HL-60 (cell line): ENCODE measurements around the gene MRM2.

Experiments
- DNase-seq, 2 experiments: peaks; one replicate each; pipeline ENCODE4 v3.0.0-alpha.2; 2010 to 2020; ENCODE audit warnings: low read depth in 1 of 2, low spot score in 1 of 2
- H3K27ac ChIP-seq: fragments of 250-450 bp; sonication (Bioruptor Pico); replicated peaks from 2 replicates; pipeline ENCODE4 v1.5.1; 2020; ENCODE audit warnings: mild to moderate bottlenecking, moderate library complexity
- H3K27me3 ChIP-seq: fragments of 250-450 bp; sonication (Bioruptor Pico); 2 replicates; pipeline ENCODE4 v1.5.1; 2021; ENCODE audit warnings: mild to moderate bottlenecking, moderate library complexity; ENCODE audit not compliant: insufficient read depth, poor library complexity, severe bottlenecking
- H3K4me3 ChIP-seq: replicated peaks from 2 replicates; pipeline ENCODE4 v1.5.1; 2011; ENCODE audit warnings: mild to moderate bottlenecking, control low read depth, low read length; ENCODE audit not compliant: insufficient read depth
- GABPA ChIP-seq: IDR thresholded peaks from 2 replicates; pipeline ENCODE4 v1.6.1; 2012; ENCODE audit warnings: low read depth
- POLR2AphosphoS5 ChIP-seq: IDR thresholded peaks from 2 replicates; pipeline ENCODE4 v1.6.1; 2012; ENCODE audit warnings: low read depth
- SPI1 ChIP-seq: IDR thresholded peaks from 2 replicates; pipeline ENCODE4 v1.6.1; 2012; ENCODE audit warnings: low read depth, mild to moderate bottlenecking, borderline replicate concordance
- TF ChIP-seq, protein P1 (sequence below): IDR thresholded peaks from 2 replicates; pipeline ENCODE4 v1.6.1; 2012; ENCODE audit warnings: low read depth; ENCODE audit not compliant: insufficient replicate concordance
- TF ChIP-seq, protein P2 (sequence below): IDR thresholded peaks from one replicate; pipeline ENCODE4 v1.5.1; 2011; ENCODE audit warnings: low read length, control low read depth, inconsistent platforms; ENCODE audit not compliant: insufficient read depth

Gene MRM2

DNA sequence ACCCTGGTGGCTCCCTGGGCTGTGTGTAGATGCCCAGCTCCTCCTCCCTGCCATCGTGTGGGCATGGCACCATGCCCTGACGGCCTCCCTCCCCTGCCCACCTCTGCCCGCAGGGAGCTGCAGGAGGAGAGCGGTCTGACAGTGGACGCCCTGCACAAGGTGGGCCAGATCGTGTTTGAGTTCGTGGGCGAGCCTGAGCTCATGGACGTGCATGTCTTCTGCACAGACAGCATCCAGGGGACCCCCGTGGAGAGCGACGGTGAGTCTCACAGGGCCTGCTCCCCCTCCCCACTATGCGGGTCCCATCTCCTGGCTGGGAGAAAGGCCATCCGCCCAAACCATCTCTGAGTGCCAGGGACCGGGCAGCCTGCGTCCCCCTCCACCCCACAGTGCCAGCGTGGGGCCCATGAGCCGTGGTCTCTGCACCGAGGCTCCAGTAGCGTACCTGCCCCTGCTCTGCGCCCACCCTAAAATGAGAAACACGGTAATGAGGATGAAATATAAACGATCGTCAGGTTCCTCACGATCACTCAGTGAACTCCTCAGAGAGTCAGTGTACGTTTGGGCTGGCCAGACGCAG lies 7.8 kb upstream of the MRM2 start:
- H3K4me3 ChIP-seq, result no peak overlapping the region
- no peak overlapping the region for H3K27ac ChIP-seq
- TF ChIP-seq, protein P1, sequence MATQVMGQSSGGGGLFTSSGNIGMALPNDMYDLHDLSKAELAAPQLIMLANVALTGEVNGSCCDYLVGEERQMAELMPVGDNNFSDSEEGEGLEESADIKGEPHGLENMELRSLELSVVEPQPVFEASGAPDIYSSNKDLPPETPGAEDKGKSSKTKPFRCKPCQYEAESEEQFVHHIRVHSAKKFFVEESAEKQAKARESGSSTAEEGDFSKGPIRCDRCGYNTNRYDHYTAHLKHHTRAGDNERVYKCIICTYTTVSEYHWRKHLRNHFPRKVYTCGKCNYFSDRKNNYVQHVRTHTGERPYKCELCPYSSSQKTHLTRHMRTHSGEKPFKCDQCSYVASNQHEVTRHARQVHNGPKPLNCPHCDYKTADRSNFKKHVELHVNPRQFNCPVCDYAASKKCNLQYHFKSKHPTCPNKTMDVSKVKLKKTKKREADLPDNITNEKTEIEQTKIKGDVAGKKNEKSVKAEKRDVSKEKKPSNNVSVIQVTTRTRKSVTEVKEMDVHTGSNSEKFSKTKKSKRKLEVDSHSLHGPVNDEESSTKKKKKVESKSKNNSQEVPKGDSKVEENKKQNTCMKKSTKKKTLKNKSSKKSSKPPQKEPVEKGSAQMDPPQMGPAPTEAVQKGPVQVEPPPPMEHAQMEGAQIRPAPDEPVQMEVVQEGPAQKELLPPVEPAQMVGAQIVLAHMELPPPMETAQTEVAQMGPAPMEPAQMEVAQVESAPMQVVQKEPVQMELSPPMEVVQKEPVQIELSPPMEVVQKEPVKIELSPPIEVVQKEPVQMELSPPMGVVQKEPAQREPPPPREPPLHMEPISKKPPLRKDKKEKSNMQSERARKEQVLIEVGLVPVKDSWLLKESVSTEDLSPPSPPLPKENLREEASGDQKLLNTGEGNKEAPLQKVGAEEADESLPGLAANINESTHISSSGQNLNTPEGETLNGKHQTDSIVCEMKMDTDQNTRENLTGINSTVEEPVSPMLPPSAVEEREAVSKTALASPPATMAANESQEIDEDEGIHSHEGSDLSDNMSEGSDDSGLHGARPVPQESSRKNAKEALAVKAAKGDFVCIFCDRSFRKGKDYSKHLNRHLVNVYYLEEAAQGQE, result no peak
- DNase-seq, result no peak
- no peaks in the 10 kb centered on the region for H3K27me3 ChIP-seq

DNA sequence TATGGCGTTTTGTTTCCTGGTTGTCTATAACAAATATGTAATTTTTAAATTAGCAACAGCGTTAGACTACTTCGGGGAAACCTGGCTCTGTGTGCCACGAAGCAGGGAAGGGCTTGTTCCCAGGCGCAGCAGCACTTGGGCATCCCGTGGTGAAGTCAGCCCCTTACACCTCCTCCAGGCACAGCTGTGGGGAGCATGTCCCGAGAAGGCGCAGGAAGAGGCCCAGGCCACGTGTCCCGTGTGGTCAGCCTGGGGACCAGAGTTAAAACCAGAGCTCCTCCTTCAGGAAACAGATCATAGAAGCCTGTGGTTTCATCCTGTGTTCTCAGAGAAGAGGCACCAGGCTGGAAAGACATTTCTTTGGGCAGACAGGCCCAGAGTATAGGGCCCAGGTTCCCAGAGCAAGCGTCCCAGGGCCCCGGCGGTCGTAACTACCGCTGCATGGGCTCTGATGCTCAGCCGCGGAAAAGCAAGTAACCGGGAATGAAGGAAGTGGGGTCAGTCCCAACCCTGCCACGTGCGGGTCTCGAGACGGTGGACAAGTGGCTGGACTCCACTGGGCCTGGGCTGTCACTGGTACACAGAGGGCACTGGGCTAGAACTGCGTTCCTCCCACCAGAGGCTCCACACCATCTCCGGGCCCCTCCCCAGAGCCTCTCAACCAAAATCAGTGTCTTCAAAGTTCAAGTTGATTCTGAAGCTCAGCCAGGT lies 7.1 kb upstream of the MRM2 start:
- H3K27ac ChIP-seq, result peak overlapping the region; percentile 53
- no peak overlapping the region for H3K4me3 ChIP-seq
- TF ChIP-seq POLR2AphosphoS5, result peak; percentile 85
- TF ChIP-seq, protein P1, result no peak
- TF ChIP-seq, protein P2, sequence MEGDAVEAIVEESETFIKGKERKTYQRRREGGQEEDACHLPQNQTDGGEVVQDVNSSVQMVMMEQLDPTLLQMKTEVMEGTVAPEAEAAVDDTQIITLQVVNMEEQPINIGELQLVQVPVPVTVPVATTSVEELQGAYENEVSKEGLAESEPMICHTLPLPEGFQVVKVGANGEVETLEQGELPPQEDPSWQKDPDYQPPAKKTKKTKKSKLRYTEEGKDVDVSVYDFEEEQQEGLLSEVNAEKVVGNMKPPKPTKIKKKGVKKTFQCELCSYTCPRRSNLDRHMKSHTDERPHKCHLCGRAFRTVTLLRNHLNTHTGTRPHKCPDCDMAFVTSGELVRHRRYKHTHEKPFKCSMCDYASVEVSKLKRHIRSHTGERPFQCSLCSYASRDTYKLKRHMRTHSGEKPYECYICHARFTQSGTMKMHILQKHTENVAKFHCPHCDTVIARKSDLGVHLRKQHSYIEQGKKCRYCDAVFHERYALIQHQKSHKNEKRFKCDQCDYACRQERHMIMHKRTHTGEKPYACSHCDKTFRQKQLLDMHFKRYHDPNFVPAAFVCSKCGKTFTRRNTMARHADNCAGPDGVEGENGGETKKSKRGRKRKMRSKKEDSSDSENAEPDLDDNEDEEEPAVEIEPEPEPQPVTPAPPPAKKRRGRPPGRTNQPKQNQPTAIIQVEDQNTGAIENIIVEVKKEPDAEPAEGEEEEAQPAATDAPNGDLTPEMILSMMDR, result no peak
- no peaks in the 10 kb centered on the region for H3K27me3 ChIP-seq
- peak in 1 of 2 experiments; percentile 89 for DNase-seq

DNA sequence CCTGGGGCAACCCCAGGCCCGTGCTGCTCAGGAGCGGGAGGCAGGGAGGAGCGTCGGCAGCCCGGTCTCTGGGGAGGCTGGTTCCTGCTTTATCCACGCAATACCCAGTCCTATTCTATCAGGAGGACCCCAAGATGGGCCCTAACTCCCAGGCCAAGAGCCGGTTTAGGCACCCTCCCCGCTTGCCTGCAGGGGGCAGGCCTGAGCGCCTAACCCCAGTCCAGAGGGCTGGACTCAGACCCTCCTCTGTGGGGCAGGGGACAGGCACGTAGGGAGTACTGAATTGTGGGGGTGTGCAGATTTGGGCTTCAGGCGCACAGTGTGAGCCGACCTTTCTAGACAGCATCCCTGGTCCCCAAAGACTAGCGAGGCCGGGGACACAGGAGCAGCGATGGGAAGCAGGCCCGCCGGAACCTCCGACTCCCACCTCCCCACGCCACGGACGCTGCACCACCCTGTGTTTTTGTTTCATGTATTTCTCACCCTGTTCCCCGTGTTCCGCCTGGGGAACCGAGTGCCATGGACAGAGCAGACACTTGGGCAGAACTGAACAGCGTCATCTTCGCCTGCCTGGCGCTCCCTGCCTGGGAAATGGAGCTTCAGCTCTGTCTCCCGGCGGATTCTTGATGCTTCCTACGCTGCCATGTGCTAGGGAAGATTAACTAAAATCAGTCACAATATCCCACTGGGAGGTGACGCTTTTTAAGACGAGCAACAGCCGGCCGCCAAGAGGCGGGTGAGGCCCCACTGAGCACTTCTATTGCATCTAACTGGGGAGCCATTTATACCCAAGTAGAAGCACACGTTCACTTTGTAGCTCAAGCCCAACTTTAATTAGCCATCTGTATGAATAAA lies 5.4 kb upstream of the MRM2 start:
- H3K27ac ChIP-seq, result no peak overlapping the region
- TF ChIP-seq, protein P2, result no peak
- TF ChIP-seq, protein P1, result no peak
- TF ChIP-seq GABPA (no peak), POLR2AphosphoS5 (no peak), SPI1 (no peak)
- H3K4me3 ChIP-seq, result no peak overlapping the region
- no peaks in the 10 kb centered on the region for H3K27me3 ChIP-seq
- DNase-seq, result no peak
